Umbilical cord (tissue), 2 donors: Measurements from ENCODE around the gene SGPP2. TPM values are rescaled to one million over a fixed set of nuclear protein-coding genes. Genes with fewer than 3 reads are reported as not detected.
"Not testable (repeated sequence)": the region's sequence is repeated elsewhere in the genome, so short reads cannot be mapped to it uniquely, and the experiment has no call there.

Experiments
- DNase-seq: peaks from one replicate; pipeline ENCODE4 v3.0.0-alpha.2; 2015; ENCODE audit warnings: low spot score
- total RNA-seq: library from RNA; depleted of rRNA; stranded (reverse); fragments of >200 nt; gene quantifications from one replicate; pipeline ENCODE4 v1.2.3, GENCODE V29; 2014; ENCODE audit warnings: low replicate concordance; ENCODE audit not compliant: insufficient read depth

Gene SGPP2
- total RNA-seq, 1 donor from 2014 or later: 1.2 TPM

- no peak for DNase-seq
Observed at GRCh38 chr2:222427646-222428301, 3.4 kb downstream of the SGPP2 start.

DNA sequence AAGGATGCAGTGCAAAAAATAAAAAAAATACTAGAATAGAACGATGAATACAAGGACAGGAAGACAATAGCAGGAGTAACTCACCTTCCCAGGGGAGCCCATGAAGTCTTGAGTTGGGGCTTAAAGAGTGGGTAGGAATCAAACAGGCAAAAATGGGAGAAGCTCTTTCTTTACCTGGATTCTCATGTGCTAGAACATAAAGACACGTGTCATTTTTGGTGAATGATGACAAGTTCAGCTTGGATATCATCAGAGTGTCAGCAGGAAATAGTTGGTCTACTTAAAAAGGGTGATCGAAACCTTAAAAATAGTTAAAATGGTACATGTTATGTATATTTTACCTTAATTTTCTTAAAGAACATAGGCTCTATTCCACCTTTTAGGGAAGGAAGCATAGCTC, 5.7 kb downstream of the SGPP2 start:
- no peak for DNase-seq

- DNase-seq: no peak
Observed at GRCh38 chr2:222430681-222431080, 6.3 kb downstream of the SGPP2 start.

GRCh38 chr2:222431869-222432268, 7.5 kb downstream of the SGPP2 start:
- peak; percentile 49 for DNase-seq

- no peak for DNase-seq
Observed at GRCh38 chr2:222433332-222434173, 9.2 kb downstream of the SGPP2 start.

- no peak for DNase-seq
Observed at GRCh38 chr2:222434204-222434603, 9.9 kb downstream of the SGPP2 start.

DNA sequence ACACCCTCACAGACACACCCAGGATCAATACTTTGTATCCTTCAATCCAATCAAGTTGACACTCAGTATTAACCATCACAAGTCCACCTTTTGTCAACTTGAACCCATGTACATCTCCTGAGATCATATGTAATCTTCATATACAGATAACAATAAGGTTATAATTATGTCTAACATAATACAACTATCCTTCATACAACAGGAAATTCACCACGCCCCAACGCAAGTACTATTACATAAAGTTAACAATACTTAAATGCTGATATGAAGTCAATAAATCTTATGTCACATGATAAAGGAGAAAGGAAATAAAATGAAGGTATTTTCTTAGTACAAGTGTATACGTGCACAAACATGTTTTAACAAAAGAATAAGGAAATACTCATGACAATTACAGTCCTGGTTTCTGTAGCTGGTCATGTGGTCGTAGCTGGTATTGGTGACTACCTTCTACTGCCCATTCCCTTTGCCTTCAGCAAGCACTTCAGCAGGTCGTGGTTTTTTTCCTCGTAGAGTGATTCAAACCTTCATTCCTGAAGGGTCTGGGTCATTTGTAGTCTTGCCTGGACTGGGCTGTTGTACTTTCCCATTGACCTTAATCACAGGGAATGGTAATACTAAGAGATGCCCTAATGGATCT, 11.2 kb downstream of the SGPP2 start:
- not testable (repeated sequence) for DNase-seq

GRCh38 chr2:222436040-222436413, 11.7 kb downstream of the SGPP2 start:
- DNase-seq: no peak

- DNase-seq: no peak
Observed at GRCh38 chr2:222439692-222440091, 15.3 kb downstream of the SGPP2 start.

GRCh38 chr2:222440673-222441422, 16.5 kb downstream of the SGPP2 start:
- DNase-seq: peak; percentile 50

DNA sequence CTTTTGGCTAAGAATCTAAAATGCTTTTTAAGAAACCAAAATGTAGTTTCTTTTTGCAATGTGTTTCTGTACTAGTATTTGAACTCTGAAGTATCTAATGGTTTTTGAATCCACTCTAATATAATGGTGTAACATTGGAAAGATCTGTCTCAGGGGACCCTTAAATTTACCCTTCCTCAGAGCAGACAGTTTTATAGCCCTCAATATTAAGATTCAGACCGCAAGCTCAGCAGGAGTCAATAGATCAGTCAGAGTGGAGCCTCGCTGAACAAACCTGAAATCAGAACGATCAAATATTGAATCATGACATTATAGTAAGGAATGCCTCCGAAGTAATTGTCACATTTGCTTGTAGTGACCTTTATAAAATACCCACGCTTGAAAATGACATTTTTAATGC, 18.3 kb downstream of the SGPP2 start:
- DNase-seq: no peak

GRCh38 chr2:222445227-222445626, 20.9 kb downstream of the SGPP2 start:
- no peak for DNase-seq

- no peak for DNase-seq
Observed at GRCh38 chr2:222447131-222447530, 22.8 kb downstream of the SGPP2 start.

GRCh38 chr2:222448748-222449181, 24.4 kb downstream of the SGPP2 start:
- DNase-seq: peak; percentile 94

- no peak for DNase-seq
Observed at GRCh38 chr2:222450021-222450420, 25.7 kb downstream of the SGPP2 start.

DNA sequence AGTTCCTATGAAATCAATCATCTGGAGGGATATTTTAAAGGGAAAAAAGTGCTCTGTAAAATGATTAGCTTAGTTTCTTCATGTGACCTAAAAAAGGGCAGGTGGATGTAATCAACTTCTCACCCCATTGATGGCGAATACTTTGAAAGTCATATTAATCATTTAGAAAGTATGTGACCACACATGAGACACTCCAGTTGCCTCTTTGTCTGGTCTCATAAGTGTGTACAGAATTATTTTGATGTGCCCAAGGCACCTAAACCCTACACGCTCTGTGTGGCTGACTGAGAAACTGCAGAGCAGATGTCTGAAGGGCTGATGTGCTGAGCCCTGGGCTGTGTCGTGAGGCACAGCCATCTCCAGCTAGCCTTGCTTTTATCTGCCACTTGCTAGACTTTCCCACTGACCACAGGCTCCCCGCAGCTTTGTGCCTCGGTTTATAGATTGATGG, 26.9 kb downstream of the SGPP2 start:
- DNase-seq: no peak

GRCh38 chr2:222452422-222452950, 28.1 kb downstream of the SGPP2 start:
- DNase-seq: no peak

DNA sequence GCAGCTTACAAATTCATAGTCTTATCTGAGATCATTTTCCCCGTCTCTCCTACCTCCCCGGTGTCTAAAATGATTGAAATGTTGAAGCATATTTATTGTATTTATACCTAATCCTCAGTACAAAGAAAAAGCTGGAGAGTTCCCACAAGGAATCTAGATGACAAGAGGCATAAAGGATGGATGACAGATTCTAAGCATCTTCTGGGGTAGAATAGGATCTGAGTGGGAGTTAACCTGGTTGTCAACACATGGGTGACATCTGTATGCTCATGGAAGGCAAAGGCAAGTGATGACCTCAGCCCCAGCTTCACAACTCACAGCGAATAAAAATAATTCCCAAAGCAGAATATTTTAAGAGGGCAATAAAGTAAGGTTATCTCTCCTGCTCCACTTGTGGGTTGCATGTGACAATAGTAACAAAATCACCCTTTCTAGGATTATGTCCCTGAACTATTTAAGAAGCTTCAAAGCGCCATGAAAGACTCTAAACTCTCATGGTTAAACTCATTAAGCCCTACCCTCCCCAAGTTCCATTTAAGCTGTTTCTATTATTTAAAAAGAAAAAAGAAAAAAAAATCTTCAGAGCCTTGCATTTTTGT, 32.2 kb downstream of the SGPP2 start:
- no peak for DNase-seq

- DNase-seq: no peak
Observed at GRCh38 chr2:222459983-222460382, 35.6 kb downstream of the SGPP2 start.

DNA sequence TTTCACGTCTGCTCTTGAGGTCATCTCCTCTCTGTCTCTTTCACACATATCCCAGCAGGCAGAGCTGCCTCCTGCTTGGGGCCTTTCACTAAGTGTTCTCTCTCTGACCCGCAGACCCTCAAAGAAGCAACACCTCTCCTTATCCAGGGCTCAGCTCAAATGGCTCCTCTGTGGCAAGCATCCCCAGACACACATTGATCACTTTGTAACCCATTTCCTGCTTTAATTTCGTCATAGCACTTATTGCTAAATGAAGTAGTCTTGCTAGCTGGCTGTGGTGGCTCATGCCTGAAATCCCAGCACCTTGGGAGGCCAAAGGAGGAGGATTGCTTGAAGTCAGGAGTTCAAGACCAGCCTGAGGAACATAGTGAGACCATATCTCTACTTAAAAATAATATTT, 41.4 kb downstream of the SGPP2 start:
- no peak for DNase-seq

GRCh38 chr2:222468346-222468745, 44.0 kb downstream of the SGPP2 start:
- DNase-seq: peak; percentile 59
